Hematopoietic multipotent progenitor cell (in vitro differentiated cells): ENCODE data around the gene CHDH. TPM values are rescaled to one million over a fixed set of nuclear protein-coding genes. Genes with fewer than 3 reads are reported as not detected.

Experiments
- DNase-seq, 3 donors: peaks; one replicate each; pipeline ENCODE4 v3.0.0-alpha.2; 2011 to 2015; ENCODE audit warnings: low read depth in 2 of 3, low spot score in 2 of 3
- total RNA-seq: library from RNA; depleted of rRNA; stranded (reverse); fragments of >200 nt; gene quantifications from one replicate; pipeline ENCODE4 v1.2.3, GENCODE V29; 2012

Gene CHDH
- total RNA-seq, 1 donor = under 0.01 TPM

DNA sequence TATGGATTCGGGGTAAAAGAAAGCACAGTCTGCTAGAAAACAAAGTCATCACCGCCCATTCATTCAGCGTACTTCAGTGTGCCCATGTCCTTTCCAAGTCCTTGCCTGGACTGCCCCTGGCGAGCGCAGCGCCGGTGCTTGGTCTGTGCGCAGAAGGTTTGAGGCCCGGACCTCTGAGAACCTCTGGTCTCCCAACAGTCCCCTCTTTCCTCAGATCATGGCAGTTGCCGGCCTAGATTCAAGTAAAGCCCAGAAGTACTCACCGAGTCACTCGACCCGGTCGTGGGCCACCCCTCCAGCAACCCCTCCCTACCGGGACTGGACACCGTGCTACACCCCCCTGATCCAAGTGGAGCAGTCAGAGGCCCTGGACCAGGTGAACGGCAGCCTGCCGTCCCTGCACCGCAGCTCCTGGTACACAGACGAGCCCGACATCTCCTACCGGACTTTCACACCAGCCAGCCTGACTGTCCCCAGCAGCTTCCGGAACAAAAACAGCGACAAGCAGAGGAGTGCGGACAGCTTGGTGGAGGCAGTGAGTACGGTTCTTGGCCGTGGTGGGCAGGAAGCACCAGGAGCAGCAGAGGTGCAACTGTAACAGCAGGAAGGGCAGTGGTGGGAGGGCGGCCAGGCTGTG lies 36.3 kb downstream of the CHDH start:
- no peak for DNase-seq

DNA sequence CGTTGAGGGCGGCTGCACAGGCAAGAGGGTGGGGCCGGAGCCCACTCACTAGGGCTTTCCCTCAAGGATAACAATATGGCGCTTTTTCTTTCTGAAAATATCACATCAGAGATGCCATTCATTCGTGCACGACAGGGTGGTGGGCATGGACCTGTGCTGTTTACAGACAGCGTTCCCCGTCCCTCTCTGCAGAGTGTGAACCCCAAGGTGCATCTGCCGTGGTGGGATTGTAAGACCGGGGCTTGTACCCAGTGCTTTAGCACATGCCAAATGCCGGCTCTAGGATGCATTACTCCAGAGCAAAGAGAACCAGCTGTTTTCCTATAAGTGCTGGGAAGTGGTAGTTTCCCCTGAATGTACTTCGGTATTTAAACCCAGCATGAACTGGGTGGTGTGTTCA lies 37.0 kb downstream of the CHDH start:
- DNase-seq = no peak

DNA sequence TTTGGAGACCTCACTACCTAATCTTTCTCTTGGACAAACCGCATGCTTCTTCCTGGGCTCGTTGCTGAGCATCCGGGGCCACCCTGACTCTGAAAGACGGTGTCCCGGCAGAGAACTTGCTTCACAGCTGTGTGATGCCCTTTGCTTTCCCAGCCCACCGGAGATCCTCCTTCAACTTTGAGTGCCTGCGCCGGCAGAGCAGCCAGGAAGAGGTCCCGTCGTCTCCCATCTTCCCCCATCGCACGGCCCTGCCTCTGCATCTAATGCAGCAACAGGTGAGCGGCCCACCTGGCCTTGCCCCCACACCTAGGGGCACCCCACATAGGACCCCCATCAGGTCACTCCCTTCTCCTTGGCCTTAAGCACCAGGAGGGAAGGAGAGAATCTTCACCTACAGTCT lies 37.7 kb downstream of the CHDH start:
- DNase-seq = no peak

DNA sequence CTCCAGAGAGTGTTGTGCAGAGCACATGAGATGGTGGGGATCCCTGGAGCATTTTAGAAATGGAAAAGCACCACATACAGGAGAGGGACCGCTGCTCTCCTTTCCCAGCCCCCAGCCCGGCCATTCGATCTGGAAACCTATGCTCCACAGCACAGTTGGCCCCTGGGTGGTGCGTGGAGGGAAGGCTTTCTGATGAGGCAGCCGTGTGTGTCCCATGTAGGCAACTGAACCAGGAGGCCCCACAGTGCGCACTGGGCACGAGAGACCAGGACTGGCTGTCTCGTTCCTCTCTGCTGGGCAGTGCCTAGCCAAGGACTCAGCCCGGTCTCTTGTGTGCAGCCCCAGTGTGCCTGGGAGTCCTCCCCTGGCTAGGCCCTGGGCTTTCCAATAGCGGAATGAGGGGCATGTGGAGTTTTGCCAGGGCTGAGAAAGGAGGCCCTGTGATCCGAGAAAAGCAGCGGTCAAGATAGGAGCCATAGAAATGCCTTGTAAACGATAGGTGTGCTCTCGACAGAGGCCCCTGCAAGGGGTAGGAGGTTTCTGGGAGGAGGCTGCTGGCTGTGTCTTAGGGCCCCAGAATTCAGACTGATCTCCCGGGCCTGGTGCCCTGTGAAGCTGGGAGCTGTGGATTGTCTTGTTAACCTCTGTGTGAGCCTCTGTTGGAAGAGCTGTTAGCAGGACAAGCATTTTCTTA lies 39.0 kb downstream of the CHDH start:
- DNase-seq = no peak

DNA sequence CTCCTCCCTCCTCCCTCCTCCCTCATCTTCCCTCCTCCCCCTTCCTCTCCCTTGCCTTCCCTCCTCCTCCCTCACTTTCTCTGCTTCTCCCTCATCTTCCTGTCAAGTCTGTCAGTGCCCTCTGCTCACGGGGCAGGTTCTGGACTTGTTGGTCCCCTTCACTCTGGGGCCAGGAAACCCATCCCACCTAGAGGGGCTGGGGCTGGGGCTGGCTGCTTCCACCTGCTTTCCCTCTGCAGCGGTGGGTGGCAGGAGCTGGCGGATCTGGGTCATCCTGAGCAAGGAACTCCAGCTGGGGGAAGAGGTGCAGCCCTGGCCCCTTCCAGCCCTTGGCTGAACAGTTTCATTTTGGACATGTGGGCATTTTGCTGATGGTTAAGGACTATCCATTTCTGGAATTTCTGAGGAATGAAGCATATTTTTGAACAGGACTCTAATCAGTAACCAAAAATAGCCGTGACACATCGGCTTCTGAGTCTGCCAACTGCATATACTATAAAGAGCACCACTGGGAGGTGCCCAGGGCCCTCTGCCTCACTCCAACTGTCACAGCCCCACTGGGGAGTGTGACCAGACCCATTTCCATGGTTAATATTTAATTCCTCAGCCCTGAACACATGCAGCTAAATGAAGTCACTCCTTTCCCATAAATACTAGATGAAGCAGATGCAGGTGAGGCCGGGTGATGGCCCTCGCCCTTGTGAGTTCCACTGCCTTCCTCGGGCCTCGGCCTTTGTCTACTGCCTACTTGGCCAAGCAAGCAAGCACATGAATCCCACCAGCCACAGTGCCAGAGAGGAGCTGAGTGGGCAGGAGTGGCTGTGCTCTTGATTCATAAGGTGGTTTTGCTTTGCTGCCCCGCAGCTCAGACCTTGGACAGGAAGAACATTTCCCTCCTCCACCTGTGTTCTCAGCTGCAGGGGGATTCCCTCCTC lies 39.8 kb downstream of the CHDH start:
- no peak for DNase-seq

DNA sequence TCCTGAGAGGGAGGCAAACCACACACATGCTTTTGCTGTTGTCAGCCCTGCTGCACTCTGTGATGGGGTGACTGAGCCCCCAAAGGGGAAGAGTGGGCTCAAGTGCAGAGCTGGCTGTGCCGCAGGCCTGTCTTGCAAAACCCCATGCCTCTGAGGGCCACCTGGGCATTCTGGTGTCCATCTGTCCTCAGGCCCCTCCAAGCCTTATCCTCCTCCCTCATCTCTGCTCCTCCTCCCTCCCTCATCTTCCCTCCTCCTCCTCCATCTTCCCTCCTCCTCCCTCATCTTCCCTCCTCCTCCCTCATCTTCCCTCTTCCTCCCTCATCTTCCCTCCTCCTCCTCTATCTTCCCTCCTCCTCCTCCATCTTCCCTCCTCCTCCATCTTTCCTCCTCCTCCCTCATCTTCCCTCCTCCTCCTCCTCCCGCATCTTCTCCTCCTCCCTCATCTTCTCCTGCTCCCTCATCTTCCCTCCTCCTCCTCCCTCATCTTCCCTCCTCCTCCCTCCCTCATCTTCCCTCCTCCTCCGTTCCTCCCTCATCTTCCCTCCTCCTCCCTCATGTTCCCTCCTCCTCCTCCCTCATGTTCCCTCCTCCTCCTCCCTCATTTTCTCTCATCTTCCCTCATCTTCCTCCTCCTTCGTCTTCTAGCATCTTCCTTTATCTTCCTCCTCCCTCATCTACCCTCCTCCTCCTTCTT lies 40.6 kb downstream of the CHDH start:
- DNase-seq = no peak

DNA sequence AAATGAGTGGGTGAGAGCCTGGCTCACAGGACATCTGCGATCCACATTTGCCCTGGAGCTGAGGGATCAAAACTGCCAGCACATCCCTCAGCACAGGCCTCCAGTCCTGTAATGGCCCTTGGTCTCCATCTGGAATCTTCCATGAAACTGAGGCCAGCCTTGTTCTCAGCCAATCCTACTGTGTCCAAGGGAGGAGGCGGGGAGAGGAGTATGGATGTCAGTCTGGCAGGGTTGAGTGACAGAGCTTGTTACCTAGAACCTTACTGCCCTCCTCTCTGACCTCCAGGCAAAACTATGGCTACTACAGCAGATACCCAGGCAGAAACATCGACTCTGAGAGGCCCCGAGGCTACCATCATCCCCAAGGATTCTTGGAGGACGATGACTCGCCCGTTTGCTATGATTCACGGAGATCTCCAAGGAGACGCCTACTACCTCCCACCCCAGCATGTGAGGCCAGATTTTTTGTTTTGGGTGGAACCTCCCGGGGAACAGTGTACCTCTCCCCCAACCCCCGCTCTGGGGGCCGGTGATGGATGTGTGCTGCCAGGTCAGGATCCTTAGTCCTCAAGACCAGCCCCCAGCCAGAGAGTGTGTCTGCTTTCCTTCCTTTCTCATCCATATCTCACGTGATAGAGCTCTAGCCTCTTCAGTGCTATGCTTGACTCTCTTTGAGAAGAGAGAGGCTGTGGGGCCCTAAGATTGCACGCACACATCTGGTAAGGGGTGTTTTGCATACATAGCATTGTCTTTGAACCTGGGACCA lies 41.3 kb downstream of the CHDH start:
- DNase-seq = no peak

DNA sequence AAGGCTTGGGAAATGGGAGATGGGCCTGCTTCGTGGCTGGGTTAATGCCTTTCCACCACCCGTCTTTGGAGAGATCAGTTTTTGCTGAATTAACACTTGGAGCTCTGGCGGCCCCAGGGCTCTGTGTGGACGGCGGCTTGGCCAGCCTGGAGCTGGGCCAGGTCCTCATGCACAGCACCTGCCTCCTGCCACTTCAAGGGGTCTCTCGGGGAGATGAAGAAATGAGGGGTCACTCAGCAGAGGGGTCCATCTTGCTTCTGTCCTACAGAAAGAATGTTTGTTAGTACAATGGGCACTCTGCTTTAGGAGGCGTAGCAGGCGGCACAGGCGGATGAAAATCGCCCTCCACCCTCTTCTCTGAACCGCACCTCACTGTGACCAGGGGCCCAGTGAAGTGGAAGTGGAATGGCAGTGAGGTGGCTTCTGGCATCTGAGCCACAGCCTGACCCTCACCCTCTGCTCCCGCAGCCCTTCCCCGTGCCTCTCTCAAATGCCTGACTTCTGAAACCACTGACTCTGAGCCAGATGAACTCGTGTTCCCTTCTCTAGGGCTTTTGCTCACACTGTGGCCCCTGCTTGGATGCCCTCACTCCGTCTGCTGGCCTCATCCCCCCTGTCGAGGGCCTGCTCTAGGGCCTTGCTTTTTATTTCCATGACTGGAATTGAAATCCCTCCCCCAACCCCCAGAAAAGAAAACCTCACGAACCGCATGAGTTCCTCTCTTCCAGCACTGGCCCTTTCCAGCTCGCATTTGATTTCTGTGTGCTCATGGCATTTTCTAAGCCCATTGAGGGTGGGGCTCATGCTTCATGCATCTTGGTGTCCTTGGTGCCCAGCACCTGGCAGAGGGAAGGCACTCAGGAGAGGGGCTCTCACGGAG lies 42.2 kb downstream of the CHDH start:
- DNase-seq = no peak

DNA sequence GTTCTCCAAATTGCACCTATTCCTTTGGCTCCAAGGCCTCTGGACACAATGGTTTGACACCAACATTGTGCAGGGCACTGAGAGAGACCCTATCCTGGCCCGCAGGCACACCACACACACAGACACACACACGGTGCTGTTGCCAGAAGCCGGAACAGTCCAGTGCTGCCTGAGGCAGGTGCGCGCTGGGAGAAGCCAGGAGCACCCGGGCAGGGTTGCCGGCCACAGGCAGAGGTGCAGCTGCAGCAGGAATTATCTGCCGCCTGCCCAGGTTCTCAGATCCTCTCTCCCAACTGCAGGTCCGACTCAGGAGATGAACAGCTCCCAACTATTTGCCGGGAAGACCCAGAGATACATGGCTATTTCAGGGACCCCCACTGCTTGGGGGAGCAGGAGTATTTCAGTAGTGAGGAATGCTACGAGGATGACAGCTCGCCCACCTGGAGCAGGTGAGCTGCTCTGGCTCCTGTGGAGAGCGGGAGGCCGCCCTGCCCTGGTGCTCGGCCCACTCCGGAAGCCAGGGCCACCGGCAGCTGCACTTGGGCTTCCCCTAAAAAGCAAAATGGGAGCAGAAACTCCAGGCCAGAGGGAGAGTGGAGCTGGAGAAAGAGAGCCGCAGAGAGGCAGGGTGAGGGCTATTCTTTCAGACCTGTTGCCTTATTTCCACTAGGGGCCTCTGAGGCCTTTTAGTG lies 42.9 kb downstream of the CHDH start:
- DNase-seq = no peak

DNA sequence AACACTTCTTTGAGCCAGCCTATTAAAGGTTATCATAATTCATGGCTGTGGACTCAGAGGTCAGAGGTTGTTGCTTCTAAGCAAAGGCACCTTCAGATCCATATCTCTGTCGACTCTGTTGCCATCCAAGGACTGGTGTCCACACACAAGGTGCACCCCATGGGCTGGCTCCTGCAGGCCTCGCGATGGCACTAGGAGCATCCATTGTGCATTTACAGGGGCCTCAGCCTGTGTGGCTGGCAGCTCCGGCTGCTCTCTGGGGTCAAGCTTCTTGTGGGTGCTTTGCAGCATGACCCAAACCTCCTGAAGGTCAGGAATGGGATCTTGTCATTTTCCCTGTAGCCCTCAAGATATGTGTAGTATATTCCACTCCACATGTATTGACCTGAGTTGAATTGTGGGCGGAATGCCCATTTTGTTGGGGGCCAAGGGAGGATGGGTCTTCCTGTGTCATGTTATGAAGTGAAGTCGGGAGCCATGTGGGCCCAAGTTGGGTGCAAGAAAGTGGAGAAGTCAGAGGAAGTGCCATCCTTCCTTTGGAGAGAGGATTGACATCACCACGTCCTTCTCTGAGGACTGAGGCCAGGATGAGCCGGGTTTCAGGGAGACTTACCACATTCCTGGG lies 43.9 kb downstream of the CHDH start:
- DNase-seq = no peak

DNA sequence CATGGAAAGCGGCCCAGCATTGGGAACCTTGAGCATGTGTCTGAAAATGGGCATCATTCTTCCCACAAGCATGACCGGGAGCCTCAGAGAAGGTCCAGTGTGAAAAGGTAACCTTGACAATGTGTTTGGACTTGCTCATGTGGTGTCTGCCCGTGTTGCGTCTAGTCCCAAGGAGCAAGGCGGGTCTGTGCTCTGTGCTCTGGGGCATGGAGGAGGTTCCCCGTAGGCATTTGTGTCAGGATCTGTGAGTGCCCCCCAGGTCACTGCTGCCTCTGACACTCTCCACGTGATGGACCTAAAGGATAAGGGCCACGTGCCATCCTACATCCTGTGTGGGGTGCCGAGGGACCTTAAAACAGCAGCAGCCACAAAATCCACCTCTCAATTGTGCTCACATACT lies 44.9 kb downstream of the CHDH start:
- DNase-seq = no peak

DNA sequence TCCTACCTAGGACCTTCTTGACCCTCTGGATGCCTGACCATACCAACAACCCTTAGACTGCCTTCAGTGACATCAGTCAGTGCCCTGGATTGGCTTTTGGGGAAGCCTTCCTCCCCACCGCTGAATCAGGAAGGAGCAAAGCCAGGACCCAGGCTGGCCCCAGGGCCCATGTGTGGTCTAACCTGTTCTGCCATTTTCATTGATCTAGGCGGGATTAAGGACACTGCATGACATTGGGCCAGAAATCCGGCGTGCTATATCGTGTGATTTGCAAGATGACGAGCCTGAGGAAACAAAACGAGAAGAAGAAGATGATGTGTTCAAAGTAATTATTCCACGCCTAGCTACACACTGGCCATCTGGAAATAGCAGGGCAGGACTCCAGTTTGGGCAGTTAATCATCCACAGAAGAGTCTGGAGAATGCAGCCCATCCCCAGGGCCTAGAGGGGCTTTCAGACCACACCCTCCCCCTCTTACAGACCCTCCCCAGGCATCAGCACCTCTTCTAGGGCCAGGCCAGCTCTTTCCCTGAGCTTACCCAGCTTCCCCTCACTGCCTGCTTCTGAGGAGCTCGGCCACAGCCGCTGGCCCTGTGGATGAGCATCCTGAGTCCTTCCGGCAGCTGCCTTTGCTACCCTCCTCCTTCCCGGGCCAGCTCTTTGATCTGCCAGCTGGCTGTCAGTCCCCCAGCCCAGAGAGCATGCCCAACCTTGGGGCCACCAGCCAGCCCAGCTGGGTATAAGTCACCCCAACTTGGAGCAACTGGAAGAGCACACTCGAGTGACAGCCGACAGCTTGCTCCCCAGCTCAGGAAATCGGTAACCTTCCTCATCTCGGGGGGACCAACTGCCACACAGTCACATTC lies 45.9 kb downstream of the CHDH start:
- DNase-seq = no peak

DNA sequence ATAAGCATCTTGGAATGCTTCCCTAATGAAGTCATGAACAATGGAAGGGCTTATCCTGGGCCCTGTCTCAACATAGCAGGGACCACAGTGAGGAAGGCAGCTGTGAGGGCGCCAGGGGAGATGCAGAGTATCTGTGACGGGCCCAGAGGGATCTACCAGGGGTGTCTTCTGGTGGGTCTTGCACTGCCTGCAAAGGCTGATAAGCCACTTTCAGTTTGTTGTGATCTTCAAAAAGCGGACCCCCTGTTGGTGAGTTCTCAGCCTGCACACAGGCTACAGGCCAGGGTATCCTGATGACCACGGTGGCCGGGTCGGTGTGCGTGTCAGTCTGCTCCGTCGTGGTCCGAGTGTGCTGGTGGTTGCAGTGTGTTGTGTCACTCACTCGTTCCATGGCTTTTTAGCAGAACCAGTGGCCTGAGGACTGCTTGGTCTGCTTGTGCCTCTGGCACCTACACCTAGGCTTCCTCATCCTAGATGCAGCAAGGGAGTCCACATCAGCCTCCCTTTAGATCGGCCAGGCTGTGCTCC lies 46.8 kb downstream of the CHDH start:
- DNase-seq = no peak

DNA sequence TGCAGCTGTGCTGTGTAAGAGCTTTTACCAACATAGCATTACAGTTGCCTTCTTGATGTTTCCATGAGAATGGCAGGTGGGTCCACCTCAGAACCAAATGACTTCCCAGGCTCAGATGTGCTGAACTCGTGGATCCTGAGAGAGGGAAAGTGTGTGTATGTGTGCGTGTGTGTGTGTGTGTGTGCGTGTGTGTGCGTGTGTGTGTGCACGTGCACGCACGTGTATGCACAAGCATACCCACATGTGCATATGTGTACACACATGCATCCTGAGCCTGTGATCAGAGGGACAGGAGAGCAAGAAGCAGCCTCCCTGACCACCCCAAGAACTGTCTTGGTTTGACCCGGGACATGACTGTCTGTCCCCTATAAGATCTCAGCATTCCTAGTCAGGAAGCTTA lies 48.1 kb downstream of the CHDH start:
- no peak for DNase-seq

DNA sequence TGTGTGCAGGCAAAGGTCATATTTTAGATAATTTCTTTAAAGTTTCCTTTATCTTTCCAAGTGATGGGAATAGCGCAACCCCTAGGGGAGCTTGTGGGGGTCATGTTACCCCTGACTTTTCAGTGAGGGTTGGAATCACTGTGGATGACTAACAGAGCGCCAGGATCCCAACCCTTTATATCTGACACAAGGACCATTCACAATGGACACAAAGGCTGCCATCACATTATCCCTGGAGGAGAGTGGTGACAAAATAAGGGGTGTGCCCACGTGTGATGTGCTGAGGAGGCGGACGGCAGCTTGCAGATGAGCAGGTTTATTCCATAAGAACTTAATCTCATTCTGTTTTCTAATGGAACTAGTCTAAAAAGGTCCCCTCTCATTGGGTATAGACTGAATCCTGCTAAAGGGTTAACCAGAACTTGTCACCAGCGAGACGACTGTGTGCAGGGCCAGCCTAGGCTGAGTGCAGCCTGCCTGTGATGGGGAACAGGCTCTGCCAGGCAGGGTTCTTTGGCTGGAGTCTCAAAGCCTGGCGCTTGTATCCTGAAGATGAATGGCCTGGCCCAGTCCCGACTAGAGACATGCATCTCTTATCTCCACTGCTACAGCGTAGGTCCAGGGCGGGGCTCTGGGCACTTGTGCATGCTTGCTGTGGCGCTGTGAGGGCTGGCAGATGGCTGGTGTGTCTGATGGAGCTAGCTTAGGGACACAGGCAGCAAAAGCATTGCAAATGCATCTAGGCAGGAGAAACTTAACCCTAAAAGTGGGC lies 50.2 kb downstream of the CHDH start:
- no peak for DNase-seq

DNA sequence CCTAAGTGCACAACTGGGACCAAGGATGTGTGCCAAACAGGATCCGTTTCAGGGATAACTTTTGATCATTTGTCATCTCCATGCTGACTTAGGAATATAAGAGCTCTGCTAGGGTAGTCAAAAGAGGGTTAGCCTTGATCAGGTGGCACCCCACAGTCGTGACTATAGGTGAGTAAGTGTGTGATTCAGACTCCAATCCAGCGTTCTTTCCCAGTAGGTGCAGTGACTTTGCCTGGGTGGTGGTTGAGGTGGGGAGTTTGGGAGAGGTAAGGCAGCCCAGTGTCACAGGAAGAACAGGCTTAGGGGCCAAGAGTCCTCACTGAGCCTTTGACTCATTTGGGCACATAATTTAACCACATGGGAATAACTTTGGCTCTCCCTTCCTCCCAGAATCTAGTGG lies 51.0 kb downstream of the CHDH start:
- no peak for DNase-seq
